Activated CD4-positive, alpha-beta T cell treated with anti-CD3 and anti-CD28 coated beads for 36 hours (primary cell): Measurements from ENCODE around the gene CLEC4F. TPM values are rescaled to one million over a fixed set of nuclear protein-coding genes. Genes with fewer than 3 reads are reported as not detected.
A peak's percentile ranks its signal among the peaks of the same experiment; 100 is the strongest.
"Not testable (repeated sequence)": the region's sequence is repeated elsewhere in the genome, so short reads cannot be mapped to it uniquely, and the experiment has no call there.

Source experiments
- ATAC-seq: fragments of 200-7000 bp; cut with Tn5 transposase; one replicate; pipeline ENCODE4 v1.10.0; 2021; ENCODE audit warnings: mild to moderate bottlenecking, moderate library complexity
- CTCF ChIA-PET: fragments of 350-600 bp; sonication (Branson Sonifier 250); formaldehyde crosslinking; loops from one replicate; lab custom pipeline; 2021; ENCODE audit warnings: antibody characterized with exemption; lab: Charles Lee
- POLR2A ChIA-PET: fragments of 350-600 bp; sonication (Branson Sonifier 250); formaldehyde crosslinking; loops from one replicate; lab custom pipeline; 2021; ENCODE audit warnings: antibody characterized with exemption, inconsistent platforms; lab: Charles Lee
- DNase-seq: peaks from one replicate; pipeline ENCODE4 v3.0.0-alpha.2; 2020
- H3K27ac Mint-ChIP-seq: one replicate; pipeline ENCODE4 v1.8.0; 2021; ENCODE audit warnings: mixed read lengths
- H3K27me3 Mint-ChIP-seq: one replicate; pipeline ENCODE4 v1.8.0; 2021; ENCODE audit warnings: mixed read lengths
- H3K36me3 Mint-ChIP-seq: one replicate; pipeline ENCODE4 v1.8.0; 2021; ENCODE audit warnings: low read depth, mixed read lengths
- H3K4me1 Mint-ChIP-seq: one replicate; pipeline ENCODE4 v1.8.0; 2021; ENCODE audit warnings: mixed read lengths
- H3K4me3 Mint-ChIP-seq: one replicate; pipeline ENCODE4 v1.8.0; 2021; ENCODE audit warnings: mild to moderate bottlenecking, moderate library complexity, mixed read lengths
- H3K9me3 Mint-ChIP-seq: one replicate; pipeline ENCODE4 v1.8.0; 2021; ENCODE audit warnings: low read depth, mixed read lengths
- intact Hi-C, 2 experiments: fragments of 100-400 bp; cut with DNase I in 1 of 2; cut with micrococcal nuclease in 1 of 2; formaldehyde crosslinking; loops; one replicate each; pipeline versions ENCODE4 v1.14.2 to v1.15.1; 2022 to 2024; cut with DNase I, micrococcal nuclease
- total RNA-seq, 2 experiments: library from RNA; stranded (reverse); gene quantifications; one replicate each; pipeline ENCODE4 v1.2.3, GENCODE V29; 2021

The CLEC4F gene
- total RNA-seq, 2 experiments from 2014 or later: not detected

GRCh38 chr2:70801607-70802263 is 18.7 kb downstream of the CLEC4F start:
- CTCF ChIA-PET: no interaction called here
- Mint-ChIP-seq H3K4me1 (no peaks in the 10 kb centered on the region), H3K9me3 (peaks cover 7% of the 10 kb centered on the region), H3K27me3 (peaks cover 5% of the 10 kb centered on the region), H3K4me3 (no peak overlapping the region), H3K36me3 (no peaks in the 10 kb centered on the region), H3K27ac (no peak overlapping the region)
- POLR2A ChIA-PET: no interaction called here
- ATAC-seq (no peak), DNase-seq (no peak)
- intact Hi-C loops: no loop called here

- no peak overlapping the region for H3K4me3 Mint-ChIP-seq
- intact Hi-C loops: no loop called here
- DNase-seq: no peak
- no peaks in the 10 kb centered on the region for H3K4me1 Mint-ChIP-seq
- no peak for ATAC-seq
- H3K27me3 Mint-ChIP-seq: peaks cover 6% of the 10 kb centered on the region
- no peak overlapping the region for H3K27ac Mint-ChIP-seq
- no peaks in the 10 kb centered on the region for H3K36me3 Mint-ChIP-seq
- CTCF ChIA-PET: no interaction called here
- H3K9me3 Mint-ChIP-seq: peaks cover 7% of the 10 kb centered on the region
- POLR2A ChIA-PET: no interaction called here
Measured at GRCh38 chr2:70799706-70800105, 20.7 kb downstream of the CLEC4F start.

GRCh38 chr2:70797996-70798395 is 22.4 kb downstream of the CLEC4F start:
- DNase-seq, intact Hi-C loops, POLR2A ChIA-PET, H3K4me3 Mint-ChIP-seq, H3K27ac Mint-ChIP-seq, ATAC-seq, H3K36me3 Mint-ChIP-seq, H3K9me3 Mint-ChIP-seq, H3K4me1 Mint-ChIP-seq: not testable (repeated sequence)
- peaks cover 11% of the 10 kb centered on the region for H3K27me3 Mint-ChIP-seq
- CTCF ChIA-PET: interaction anchor here (0.6 to 2.1 kb wide), 2 partner anchors 9 to 74 kb away, joined by 3 to 10 read pairs; no protein-coding TSS in a partner anchor

- Mint-ChIP-seq H3K4me1 (no peaks in the 10 kb centered on the region), H3K36me3 (no peaks in the 10 kb centered on the region), H3K27me3 (peaks cover 14% of the 10 kb centered on the region), H3K27ac (no peak overlapping the region), H3K4me3 (no peak overlapping the region), H3K9me3 (peaks cover 7% of the 10 kb centered on the region)
- ATAC-seq (no peak), DNase-seq (no peak)
- intact Hi-C loops: no loop called here
- ChIA-PET POLR2A (no interaction called here), CTCF (interaction anchor here (0.5 to 2.1 kb wide), 2 partner anchors 9 to 16 kb away, joined by 4 to 10 read pairs; no protein-coding TSS in a partner anchor)
Measured at GRCh38 chr2:70797506-70797905, 22.9 kb downstream of the CLEC4F start.

GRCh38 chr2:70796262-70796661 is 24.1 kb downstream of the CLEC4F start:
- no peaks in the 10 kb centered on the region for H3K4me1 Mint-ChIP-seq
- DNase-seq (no peak), ATAC-seq (no peak)
- H3K36me3 Mint-ChIP-seq: no peaks in the 10 kb centered on the region
- H3K9me3 Mint-ChIP-seq: peaks cover 7% of the 10 kb centered on the region
- intact Hi-C loops: no loop called here
- no peak overlapping the region for H3K4me3 Mint-ChIP-seq
- no peak overlapping the region for H3K27ac Mint-ChIP-seq
- CTCF ChIA-PET: interaction anchor here (1.0 to 1.1 kb wide), 2 partner anchors 64 to 156 kb away, joined by 3 read pairs; no protein-coding TSS in a partner anchor
- H3K27me3 Mint-ChIP-seq: peaks cover 23% of the 10 kb centered on the region
- POLR2A ChIA-PET: no interaction called here

- peaks cover 7% of the 10 kb centered on the region for H3K9me3 Mint-ChIP-seq
- ChIA-PET POLR2A (no interaction called here), CTCF (interaction anchor here (1.0 to 1.2 kb wide), 2 partner anchors 119 to 155 kb away, joined by 3 read pairs; no protein-coding TSS in a partner anchor)
- H3K27me3 Mint-ChIP-seq: peaks cover 29% of the 10 kb centered on the region
- DNase-seq (no peak), ATAC-seq (no peak)
- no peak overlapping the region for H3K27ac Mint-ChIP-seq
- intact Hi-C loops: no loop called here
- no peaks in the 10 kb centered on the region for H3K4me1 Mint-ChIP-seq
- no peaks in the 10 kb centered on the region for H3K36me3 Mint-ChIP-seq
- no peak overlapping the region for H3K4me3 Mint-ChIP-seq
Measured at GRCh38 chr2:70795164-70795995, 25.0 kb downstream of the CLEC4F start.

GRCh38 chr2:70793450-70793849 is 26.9 kb downstream of the CLEC4F start:
- H3K27ac Mint-ChIP-seq: no peak overlapping the region
- peaks cover 35% of the 10 kb centered on the region for H3K27me3 Mint-ChIP-seq
- intact Hi-C loops: no loop called here
- no peaks in the 10 kb centered on the region for H3K9me3 Mint-ChIP-seq
- H3K36me3 Mint-ChIP-seq: no peaks in the 10 kb centered on the region
- DNase-seq (no peak), ATAC-seq (no peak)
- H3K4me1 Mint-ChIP-seq: peaks cover 6% of the 10 kb centered on the region
- CTCF ChIA-PET: interaction anchor here (0.6 to 1.3 kb wide), 4 partner anchors 10 to 154 kb away, joined by 3 to 4 read pairs (median 3); no protein-coding TSS in a partner anchor
- H3K4me3 Mint-ChIP-seq: no peak overlapping the region
- POLR2A ChIA-PET: no interaction called here

- H3K4me1 Mint-ChIP-seq: peaks cover 8% of the 10 kb centered on the region
- DNase-seq (no peak), ATAC-seq (no peak)
- ChIA-PET CTCF (interaction anchor here (0.6 to 4.9 kb wide), 16 partner anchors 12 to 177 kb away, joined by 3 to 24 read pairs (median 5); no protein-coding TSS in a partner anchor), POLR2A (interaction anchor here (1.1 kb wide), 1 partner anchor 22 kb away, joined by 4 read pairs; the partner anchor contains the start of gene ADD2)
- no peaks in the 10 kb centered on the region for H3K9me3 Mint-ChIP-seq
- H3K36me3 Mint-ChIP-seq: no peaks in the 10 kb centered on the region
- intact Hi-C loops: no loop called here
- peak within 1 kb of the TSS; percentile 27 for H3K27ac Mint-ChIP-seq
- peak within 1 kb of the TSS; percentile 56 for H3K4me3 Mint-ChIP-seq
- H3K27me3 Mint-ChIP-seq: peaks cover 53% of the 10 kb centered on the region
Measured at GRCh38 chr2:70790136-70790828, 30.1 kb downstream of the CLEC4F start, which contains the start of gene FIGLA. Gene FIGLA, minus strand, starts transcription at chr2:70790643. Its CDS starts 5 bp downstream, at chr2:70790638.

- ATAC-seq (peak; percentile 84), DNase-seq (peak; percentile 88)
- Mint-ChIP-seq H3K4me3 (peak overlapping the region; percentile 56), H3K36me3 (no peaks in the 10 kb centered on the region), H3K27ac (peak overlapping the region; percentile 27), H3K4me1 (peaks cover 11% of the 10 kb centered on the region), H3K9me3 (no peaks in the 10 kb centered on the region), H3K27me3 (peaks cover 50% of the 10 kb centered on the region)
- POLR2A ChIA-PET: interaction anchor here (1.1 kb wide), 1 partner anchor 21 kb away, joined by 4 read pairs; the partner anchor contains the start of gene ADD2
- CTCF ChIA-PET: interaction anchor here (0.5 to 4.9 kb wide), 39 partner anchors 8 to 487 kb away, joined by 3 to 24 read pairs (median 3); no protein-coding TSS in a partner anchor
- intact Hi-C loops: loop anchor here (1.0 to 2.0 kb wide), 6 partner anchors 73 to 159 kb away; no protein-coding TSS in a partner anchor
Measured at GRCh38 chr2:70789304-70790135, 30.9 kb downstream of the CLEC4F start.
